ENCODE data around the gene RGL2.
"Not testable (repeated sequence)": the region's sequence is repeated elsewhere in the genome, so short reads cannot be mapped to it uniquely, and the experiment has no call there.

RGL2 gene

GRCh38 chr6:33272275-33273128 lies 26.2 kb downstream of the RGL2 start:
- no peak for DNase-seq

GRCh38 chr6:33271468-33272274 lies 27.1 kb downstream of the RGL2 start, which contains the start of the genes RPS18 and VPS52:
RPS18 (plus strand) TSS chr6:33272075; CDS start chr6:33272120, 45 bp downstream.
VPS52 (minus strand) TSS chr6:33271876; CDS start chr6:33271675, 201 bp downstream.
- peak; percentile 96 for DNase-seq

GRCh38 chr6:33271117-33271467 lies 27.6 kb downstream of the RGL2 start:
- DNase-seq, result no peak

GRCh38 chr6:33264015-33264414 lies 34.7 kb downstream of the RGL2 start:
- DNase-seq, result no peak

- not testable (repeated sequence) for DNase-seq
Observed at GRCh38 chr6:33262490-33262889, 36.3 kb downstream of the RGL2 start.

- no peak for DNase-seq
Observed at GRCh38 chr6:33259032-33259431, 39.7 kb downstream of the RGL2 start.

- DNase-seq, result no peak
Observed at GRCh38 chr6:33254591-33254990, 44.2 kb downstream of the RGL2 start.

GRCh38 chr6:33252759-33253158 lies 46.0 kb downstream of the RGL2 start:
- DNase-seq, result no peak

GRCh38 chr6:33251395-33252012 lies 47.2 kb downstream of the RGL2 start:
- DNase-seq, result no peak

- DNase-seq, result no peak
Observed at GRCh38 chr6:33250731-33251130, 48.0 kb downstream of the RGL2 start.

GRCh38 chr6:33249732-33250630 lies 48.8 kb downstream of the RGL2 start:
- no peak for DNase-seq

- DNase-seq, result peak; percentile 96
Observed at GRCh38 chr6:33248932-33249731, 49.6 kb downstream of the RGL2 start.

- no peak for DNase-seq
Observed at GRCh38 chr6:33248643-33248931, 50.2 kb downstream of the RGL2 start.

- peak; percentile 98 for DNase-seq
Observed at GRCh38 chr6:33247977-33248642, 50.6 kb downstream of the RGL2 start.

- no peak for DNase-seq
Observed at GRCh38 chr6:33243476-33243875, 55.3 kb downstream of the RGL2 start.

GRCh38 chr6:33241968-33242367 lies 56.8 kb downstream of the RGL2 start:
- DNase-seq, result no peak

All from activated CD8-positive, alpha-beta memory T cell treated with anti-CD3 and anti-CD28 coated beads for 24 hours (primary cell).